Activated CD4-positive, alpha-beta memory T cell treated with anti-CD3 and anti-CD28 coated beads for 36 hours (primary cell): ENCODE data around the gene ZNF302. TPM values are rescaled to one million over a fixed set of nuclear protein-coding genes. Genes with fewer than 3 reads are reported as not detected.
"Not testable (repeated sequence)": the region's sequence is repeated elsewhere in the genome, so short reads cannot be mapped to it uniquely, and the experiment has no call there.

Source experiments
- CTCF ChIA-PET: fragments of 350-600 bp; sonication (Branson Sonifier 250); formaldehyde crosslinking; loops from one replicate; lab custom pipeline; 2021; ENCODE audit warnings: antibody characterized with exemption, inconsistent platforms; lab: Charles Lee
- POLR2A ChIA-PET: fragments of 350-600 bp; sonication (Branson Sonifier 250); formaldehyde crosslinking; loops from one replicate; lab custom pipeline; 2021; ENCODE audit warnings: antibody characterized with exemption; lab: Charles Lee
- DNase-seq: peaks from one replicate; pipeline ENCODE4 v3.0.0-alpha.2; 2020
- H3K27ac Mint-ChIP-seq: one replicate; pipeline ENCODE4 v1.8.0; 2021; ENCODE audit warnings: mixed read lengths
- H3K27me3 Mint-ChIP-seq: one replicate; pipeline ENCODE4 v1.8.0; 2021; ENCODE audit warnings: mixed read lengths
- H3K36me3 Mint-ChIP-seq: one replicate; pipeline ENCODE4 v1.8.0; 2021; ENCODE audit warnings: mixed read lengths
- H3K4me1 Mint-ChIP-seq: one replicate; pipeline ENCODE4 v1.8.0; 2021; ENCODE audit warnings: low read depth, mixed read lengths
- H3K4me3 Mint-ChIP-seq: one replicate; pipeline ENCODE4 v1.8.0; 2021; ENCODE audit warnings: mild to moderate bottlenecking, mixed read lengths
- H3K9me3 Mint-ChIP-seq: one replicate; pipeline ENCODE4 v1.8.0; 2021; ENCODE audit warnings: mixed read lengths
- intact Hi-C: fragments of 100-400 bp; cut with micrococcal nuclease; formaldehyde crosslinking; loops from one replicate; pipeline ENCODE4 v1.15.1; 2023
- total RNA-seq, 2 experiments: library from RNA; stranded (reverse); gene quantifications; one replicate each; pipeline ENCODE4 v1.2.3, GENCODE V29; 2021

Gene ZNF302
- total RNA-seq, 2 experiments from 2014 or later = 16.5 to 16.6 TPM

DNA sequence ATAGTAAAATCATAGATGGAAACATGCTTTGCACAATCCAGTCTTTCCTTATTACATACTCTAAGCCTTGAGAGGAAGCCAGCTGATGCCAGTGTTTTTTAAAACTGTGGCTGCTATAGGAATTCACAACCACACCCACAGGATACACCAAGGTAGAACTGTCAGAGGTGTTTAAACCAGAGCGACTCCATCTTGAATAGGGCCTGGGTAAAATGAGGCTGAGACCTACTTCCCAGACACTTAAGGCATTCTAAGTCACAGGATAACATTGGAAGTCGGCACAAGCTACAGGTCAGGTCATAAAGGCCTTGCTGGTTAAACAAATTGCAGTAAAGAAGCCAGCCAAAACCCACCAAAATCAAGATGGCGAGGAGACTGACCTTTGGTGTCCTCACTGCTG lies 2.2 kb upstream of the ZNF302 start:
- ChIA-PET CTCF (interaction anchor here (1.0 kb wide), 1 partner anchor 37 kb away, joined by 5 read pairs; no protein-coding TSS in a partner anchor), POLR2A (no interaction called here)
- no peak overlapping the region for H3K4me3 Mint-ChIP-seq
- H3K27me3 Mint-ChIP-seq = no peaks in the 10 kb centered on the region
- H3K9me3 Mint-ChIP-seq = peaks cover 12% of the 10 kb centered on the region
- intact Hi-C loops = loop anchor here (5.0 kb wide), 1 partner anchor 97 kb away; the partner anchor contains the start of gene ZNF599
- DNase-seq = no peak
- H3K27ac Mint-ChIP-seq = no peak overlapping the region
- peaks cover 22% of the 10 kb centered on the region for H3K4me1 Mint-ChIP-seq
- H3K36me3 Mint-ChIP-seq = peaks cover 36% of the 10 kb centered on the region

DNA sequence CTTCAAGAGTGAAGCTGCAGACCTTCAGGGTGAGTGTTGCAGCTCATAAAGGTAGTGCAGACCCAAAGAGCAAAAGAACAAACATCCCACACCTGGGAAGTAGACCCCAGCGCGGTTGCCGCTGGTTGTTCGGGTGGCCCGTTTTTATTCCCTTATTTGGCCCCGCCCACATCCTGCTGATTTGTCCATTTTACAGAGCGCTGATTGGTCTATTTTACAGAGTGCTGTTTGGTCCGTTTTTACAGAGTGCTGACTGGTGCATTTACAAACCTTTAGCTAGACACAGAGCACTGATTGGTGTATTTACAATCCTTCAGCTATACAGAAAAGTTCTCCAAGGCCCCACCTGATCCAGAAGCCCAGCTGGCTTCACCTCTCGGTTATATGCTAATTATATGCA lies 1.6 kb upstream of the ZNF302 start:
- intact Hi-C loops = loop anchor here (5.0 kb wide), 1 partner anchor 96 kb away; the partner anchor contains the start of gene ZNF599
- no peaks in the 10 kb centered on the region for H3K27me3 Mint-ChIP-seq
- H3K27ac Mint-ChIP-seq = no peak overlapping the region
- H3K36me3 Mint-ChIP-seq = peaks cover 43% of the 10 kb centered on the region
- peaks cover 19% of the 10 kb centered on the region for H3K9me3 Mint-ChIP-seq
- H3K4me3 Mint-ChIP-seq = no peak overlapping the region
- peaks cover 27% of the 10 kb centered on the region for H3K4me1 Mint-ChIP-seq
- no peak for DNase-seq
- ChIA-PET CTCF (interaction anchor here (1.0 kb wide), 1 partner anchor 36 kb away, joined by 5 read pairs; no protein-coding TSS in a partner anchor), POLR2A (interaction anchor here (2.6 kb wide), 1 partner anchor 58 kb away, joined by 13 read pairs; the partner anchor contains the start of gene ZNF181)

DNA sequence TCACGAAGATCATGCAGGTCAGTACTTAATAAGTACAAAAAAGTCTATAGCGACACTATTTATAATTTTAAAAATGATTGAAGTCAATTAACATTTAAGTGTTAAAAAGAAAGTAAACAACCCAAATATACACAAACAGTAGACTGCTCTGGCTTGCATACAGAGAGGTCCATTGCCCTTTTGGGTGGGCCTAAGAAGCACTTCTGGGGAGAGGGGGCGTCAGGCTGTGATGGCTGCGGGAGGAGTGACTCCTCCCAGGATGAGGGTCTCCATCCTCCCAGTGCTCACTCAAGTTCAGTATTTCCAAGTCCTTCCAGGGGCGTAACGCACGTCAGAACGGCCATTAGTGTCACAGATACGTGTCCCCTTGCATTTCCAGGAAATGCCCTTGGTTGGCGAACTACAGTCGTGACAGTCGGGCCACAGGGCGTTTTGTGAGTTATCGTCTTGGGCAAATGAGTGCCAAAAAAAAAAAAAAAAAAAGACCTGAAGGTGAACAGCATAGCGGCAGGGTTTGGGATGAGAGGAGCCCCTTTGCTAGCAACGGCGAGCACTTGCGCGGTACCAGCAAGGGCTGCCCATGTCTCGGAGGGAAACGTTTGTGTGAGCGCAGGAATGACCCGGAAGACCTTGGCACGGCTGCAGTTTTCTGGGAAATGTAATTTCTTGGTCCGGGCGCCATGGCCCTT lies 637 bp upstream of the ZNF302 start, which contains the start of gene SCGB2B2:
Gene SCGB2B2, minus strand, starts transcription at position 463 of the 689 bp plus-strand sequence. CDS start 82,596 bp downstream, outside the sequence.
- POLR2A ChIA-PET = interaction anchor here (1.5 to 2.6 kb wide), 3 partner anchors 10 to 57 kb away, joined by 4 to 13 read pairs (median 8); partner anchors contain the start of gene ZNF181
- Mint-ChIP-seq H3K4me1 (peaks cover 27% of the 10 kb centered on the region), H3K27me3 (no peaks in the 10 kb centered on the region), H3K9me3 (peaks cover 26% of the 10 kb centered on the region), H3K4me3 (peak within 1 kb of the TSS; percentile 84), H3K27ac (peak within 1 kb of the TSS; percentile 96), H3K36me3 (peaks cover 51% of the 10 kb centered on the region)
- intact Hi-C loops = loop anchor here (1.0 to 5.0 kb wide), 2 partner anchors 56 to 95 kb away; partner anchors contain the start of gene ZNF599
- DNase-seq = no peak
- CTCF ChIA-PET = no interaction called here

DNA sequence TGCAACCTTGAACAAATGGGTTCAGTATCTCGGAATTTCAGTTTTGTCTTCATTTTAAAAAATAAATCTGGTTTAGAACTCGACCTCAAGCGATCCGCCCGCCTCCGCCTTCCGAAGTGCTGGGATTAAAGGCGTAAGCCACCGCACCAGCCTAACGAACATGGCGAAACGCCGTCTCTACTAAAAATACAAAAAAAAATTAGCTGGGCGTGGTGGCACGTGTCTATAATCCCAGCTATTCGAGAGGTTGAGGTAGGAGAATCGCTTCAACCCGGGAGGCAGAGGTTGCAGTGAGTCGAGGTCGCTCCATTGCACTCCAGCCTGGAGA lies 571 bp downstream of the ZNF302 start:
- H3K4me1 Mint-ChIP-seq = peaks cover 27% of the 10 kb centered on the region
- peaks cover 35% of the 10 kb centered on the region for H3K9me3 Mint-ChIP-seq
- H3K4me3 Mint-ChIP-seq = peak overlapping the region; percentile 84
- ChIA-PET POLR2A (interaction anchor here (0.6 to 2.6 kb wide), 7 partner anchors 9 to 1851 kb away, joined by 3 to 13 read pairs (median 4); partner anchors contain the start of genes ZNF181 and ZNF30), CTCF (no interaction called here)
- peak overlapping the region; percentile 96 for H3K27ac Mint-ChIP-seq
- DNase-seq = no peak
- intact Hi-C loops = loop anchor here (5.0 kb wide), 1 partner anchor 94 kb away; the partner anchor contains the start of gene ZNF599
- H3K27me3 Mint-ChIP-seq = no peaks in the 10 kb centered on the region
- peaks cover 60% of the 10 kb centered on the region for H3K36me3 Mint-ChIP-seq

DNA sequence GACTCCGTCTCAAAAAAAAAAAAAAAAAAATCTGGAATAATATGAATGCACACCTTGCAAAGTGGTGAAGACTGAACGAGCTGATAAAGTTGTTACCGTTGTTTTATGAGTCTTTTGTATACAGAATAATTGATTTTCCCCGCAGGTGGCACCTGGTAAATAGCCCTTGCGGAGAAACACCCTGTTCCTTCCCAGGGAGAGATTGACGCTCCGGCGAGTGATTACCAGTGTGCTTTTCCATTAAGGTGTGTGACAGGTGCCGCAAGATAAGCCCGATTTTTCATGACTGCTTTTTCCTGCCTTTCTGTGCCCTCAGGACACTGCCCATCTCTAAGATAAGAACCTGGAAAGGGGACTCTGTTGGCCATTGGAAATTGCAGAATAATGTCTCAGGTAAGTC lies 943 bp downstream of the ZNF302 start:
- no peak for DNase-seq
- peak overlapping the region; percentile 96 for H3K27ac Mint-ChIP-seq
- intact Hi-C loops = loop anchor here (5.0 kb wide), 1 partner anchor 94 kb away; the partner anchor contains the start of gene ZNF599
- ChIA-PET CTCF (interaction anchor here (1.6 kb wide), 1 partner anchor 16 kb away, joined by 3 read pairs; no protein-coding TSS in a partner anchor), POLR2A (interaction anchor here (0.6 to 2.6 kb wide), 6 partner anchors 9 to 1850 kb away, joined by 3 to 13 read pairs (median 4); partner anchors contain the start of genes ZNF181 and ZNF30)
- H3K4me3 Mint-ChIP-seq = peak overlapping the region; percentile 84
- H3K27me3 Mint-ChIP-seq = no peaks in the 10 kb centered on the region
- H3K9me3 Mint-ChIP-seq = peaks cover 37% of the 10 kb centered on the region
- H3K36me3 Mint-ChIP-seq = peaks cover 64% of the 10 kb centered on the region
- H3K4me1 Mint-ChIP-seq = peaks cover 27% of the 10 kb centered on the region

DNA sequence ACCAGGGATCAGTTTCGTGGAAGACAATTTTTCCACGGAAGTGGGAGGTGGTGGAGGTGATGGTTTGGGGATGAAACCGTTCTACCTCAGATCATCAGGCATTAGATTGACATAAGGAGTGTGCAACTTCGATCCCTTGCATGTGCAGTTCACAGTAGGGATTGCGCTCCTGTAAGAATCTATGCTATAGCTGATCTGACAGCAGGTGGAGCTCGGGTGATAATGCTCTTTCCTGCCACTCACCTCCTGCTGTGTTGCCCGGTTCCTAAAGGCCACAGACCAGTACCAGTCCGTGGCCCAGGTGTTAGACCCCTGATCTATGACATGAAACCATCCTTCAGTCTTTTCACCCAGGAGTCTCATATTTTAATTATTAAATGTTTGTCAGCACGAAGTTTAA lies 4.0 kb downstream of the ZNF302 start:
- POLR2A ChIA-PET = no interaction called here
- Mint-ChIP-seq H3K27ac (no peak overlapping the region), H3K36me3 (peaks cover 85% of the 10 kb centered on the region), H3K4me3 (no peak overlapping the region), H3K27me3 (no peaks in the 10 kb centered on the region), H3K9me3 (peaks cover 67% of the 10 kb centered on the region), H3K4me1 (peaks cover 24% of the 10 kb centered on the region)
- DNase-seq = no peak
- CTCF ChIA-PET = no interaction called here
- intact Hi-C loops = no loop called here

DNA sequence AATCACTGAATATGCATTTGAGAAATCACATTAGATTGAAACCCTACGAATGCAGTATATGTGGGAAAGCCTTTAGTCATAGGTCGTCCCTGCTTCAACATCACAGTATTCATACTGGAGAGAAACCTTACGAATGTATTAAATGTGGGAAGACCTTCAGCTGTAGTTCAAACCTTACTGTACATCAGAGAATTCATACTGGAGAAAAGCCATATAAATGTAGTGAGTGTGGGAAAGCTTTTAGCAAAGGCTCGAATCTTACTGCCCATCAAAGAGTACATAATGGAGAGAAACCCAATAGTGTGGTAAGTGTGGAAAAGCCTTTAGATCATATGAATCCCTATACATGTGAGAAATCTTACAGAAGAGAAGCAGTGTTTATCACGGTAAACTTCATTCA lies 7.8 kb downstream of the ZNF302 start:
- H3K27me3 Mint-ChIP-seq, H3K4me1 Mint-ChIP-seq, DNase-seq, H3K4me3 Mint-ChIP-seq, intact Hi-C loops, POLR2A ChIA-PET, H3K27ac Mint-ChIP-seq: not testable (repeated sequence)
- H3K36me3 Mint-ChIP-seq = peaks cover 58% of the 10 kb centered on the region
- H3K9me3 Mint-ChIP-seq = peaks cover 84% of the 10 kb centered on the region
- CTCF ChIA-PET = interaction anchor here (0.8 kb wide), 1 partner anchor 45 kb away, joined by 4 read pairs; no protein-coding TSS in a partner anchor

DNA sequence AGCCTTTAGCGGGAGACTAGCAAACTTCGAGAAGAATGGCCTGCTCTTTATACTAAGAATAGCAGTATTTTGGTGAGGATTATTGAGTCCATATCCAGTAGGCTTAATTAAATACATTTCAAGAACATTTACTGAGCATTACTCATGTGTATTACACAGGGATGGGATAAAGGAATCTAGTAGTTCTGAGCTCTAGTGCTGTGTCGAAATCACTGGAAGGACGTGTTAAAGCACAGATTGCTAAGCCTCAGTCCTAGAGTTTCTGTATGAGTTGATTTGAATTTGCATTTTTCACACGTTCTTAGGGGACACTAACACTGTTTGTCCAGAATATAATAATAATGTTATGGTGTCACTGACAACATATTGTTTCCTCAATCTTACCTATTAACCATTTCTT lies 9.0 kb downstream of the ZNF302 start:
- ChIA-PET POLR2A (interaction anchor here (1.8 kb wide), 1 partner anchor 9 kb away, joined by 8 read pairs; the partner anchor contains the start of genes SCGB2B2 and ZNF302), CTCF (no interaction called here)
- Mint-ChIP-seq H3K4me3 (no peak overlapping the region), H3K9me3 (peaks cover 77% of the 10 kb centered on the region), H3K27ac (no peak overlapping the region), H3K36me3 (peaks cover 47% of the 10 kb centered on the region), H3K27me3 (peaks cover 2% of the 10 kb centered on the region), H3K4me1 (no peaks in the 10 kb centered on the region)
- no peak for DNase-seq
- intact Hi-C loops = no loop called here

DNA sequence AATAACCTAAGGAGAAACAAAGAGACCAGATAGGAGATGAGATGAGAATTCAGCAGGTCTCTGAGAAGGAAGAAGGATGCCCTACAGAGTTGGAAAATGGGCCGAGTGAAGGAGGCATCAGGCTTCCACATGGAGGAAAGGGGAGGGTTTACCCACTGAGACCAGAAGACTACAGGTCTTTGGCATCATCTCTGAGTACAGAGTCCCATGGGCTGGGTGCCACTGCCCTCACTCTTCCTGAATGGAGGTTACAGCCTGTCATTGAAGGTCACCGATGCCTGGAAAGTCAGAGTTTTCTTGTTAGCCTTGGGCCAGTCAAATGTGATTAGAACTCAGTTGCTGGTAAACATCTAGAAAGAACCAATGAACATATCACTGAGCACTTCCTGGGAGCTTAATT lies 9.9 kb downstream of the ZNF302 start:
- no peak for DNase-seq
- H3K27me3 Mint-ChIP-seq = peaks cover 6% of the 10 kb centered on the region
- intact Hi-C loops = no loop called here
- H3K36me3 Mint-ChIP-seq = peaks cover 39% of the 10 kb centered on the region
- POLR2A ChIA-PET = interaction anchor here (1.8 kb wide), 1 partner anchor 10 kb away, joined by 8 read pairs; the partner anchor contains the start of genes SCGB2B2 and ZNF302
- H3K4me3 Mint-ChIP-seq = no peak overlapping the region
- H3K4me1 Mint-ChIP-seq = no peaks in the 10 kb centered on the region
- peaks cover 72% of the 10 kb centered on the region for H3K9me3 Mint-ChIP-seq
- no peak overlapping the region for H3K27ac Mint-ChIP-seq
- CTCF ChIA-PET = no interaction called here

DNA sequence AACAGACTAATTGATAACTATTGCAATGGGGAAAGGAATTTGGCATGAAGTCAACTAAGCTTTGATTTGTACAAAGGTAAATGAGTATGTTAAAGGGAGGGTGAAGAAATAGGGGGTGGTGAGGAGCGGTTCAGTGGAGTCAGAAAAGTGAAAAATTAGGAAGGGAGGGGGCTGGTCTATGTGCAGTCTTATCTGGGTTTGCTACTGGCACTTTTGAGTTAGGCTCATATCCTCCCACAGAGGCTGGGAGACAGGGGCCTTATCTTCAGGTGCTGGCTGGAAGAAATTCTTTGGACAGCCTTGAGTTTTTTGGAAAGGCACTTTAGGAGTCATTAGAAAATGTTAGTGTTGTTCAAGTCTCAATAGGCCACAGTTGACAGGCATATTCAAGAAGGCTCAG lies 11.1 kb downstream of the ZNF302 start:
- Mint-ChIP-seq H3K9me3 (peaks cover 62% of the 10 kb centered on the region), H3K27ac (no peak overlapping the region), H3K36me3 (peaks cover 26% of the 10 kb centered on the region), H3K4me1 (no peaks in the 10 kb centered on the region), H3K27me3 (peaks cover 12% of the 10 kb centered on the region), H3K4me3 (no peak overlapping the region)
- intact Hi-C loops = no loop called here
- CTCF ChIA-PET = no interaction called here
- POLR2A ChIA-PET = no interaction called here
- no peak for DNase-seq

DNA sequence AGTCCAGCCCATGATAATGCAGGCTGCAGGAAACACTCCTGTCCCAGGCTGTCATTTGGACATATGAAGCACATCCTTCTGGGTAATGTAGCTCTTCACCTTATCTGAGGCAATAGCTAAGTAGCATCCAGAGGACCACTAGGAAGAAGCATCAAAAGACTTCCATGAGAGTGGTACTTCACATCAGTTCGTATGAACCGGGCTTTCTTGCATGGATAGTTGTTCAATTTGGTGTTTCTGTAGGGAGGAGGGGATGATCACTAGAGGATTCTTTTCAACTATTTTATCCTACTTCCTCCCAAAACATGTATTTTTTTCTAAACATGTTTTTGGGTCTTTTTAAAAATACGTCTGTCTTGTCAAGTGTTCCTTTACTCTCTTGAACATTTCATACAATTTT lies 12.9 kb downstream of the ZNF302 start:
- POLR2A ChIA-PET = no interaction called here
- H3K36me3 Mint-ChIP-seq = peaks cover 11% of the 10 kb centered on the region
- CTCF ChIA-PET = no interaction called here

DNA sequence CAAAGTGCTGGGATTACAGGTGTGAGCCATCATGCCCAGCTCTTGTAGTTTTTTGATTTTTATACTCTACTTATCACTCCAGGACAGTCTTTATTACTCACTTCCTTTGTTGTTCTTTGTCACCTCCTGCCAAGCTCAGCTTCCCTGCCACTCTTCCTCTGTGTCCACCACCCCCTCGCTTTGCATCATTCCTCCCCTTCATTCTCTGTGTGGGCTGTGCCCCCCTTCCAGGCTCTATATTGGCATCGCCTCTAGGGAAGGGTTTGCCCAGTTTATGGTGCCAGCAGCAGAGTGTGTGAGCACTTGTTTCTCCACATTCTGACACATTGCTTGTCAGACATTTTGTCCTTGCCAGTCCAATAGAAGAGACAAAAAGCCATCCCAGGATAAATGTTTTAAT lies 15.1 kb downstream of the ZNF302 start:
- H3K27me3 Mint-ChIP-seq = peaks cover 18% of the 10 kb centered on the region
- no peaks in the 10 kb centered on the region for H3K4me1 Mint-ChIP-seq
- H3K36me3 Mint-ChIP-seq = peaks cover 5% of the 10 kb centered on the region
- POLR2A ChIA-PET = no interaction called here
- DNase-seq = no peak
- CTCF ChIA-PET = no interaction called here
- no peak overlapping the region for H3K4me3 Mint-ChIP-seq
- H3K9me3 Mint-ChIP-seq = peaks cover 22% of the 10 kb centered on the region
- intact Hi-C loops = no loop called here
- no peak overlapping the region for H3K27ac Mint-ChIP-seq

More for the DNA sequence above, 12.9 kb downstream of the ZNF302 start:
- Mint-ChIP-seq H3K4me3 (no peak overlapping the region), H3K4me1 (no peaks in the 10 kb centered on the region), H3K27me3 (peaks cover 18% of the 10 kb centered on the region), H3K27ac (no peak overlapping the region), H3K9me3 (peaks cover 44% of the 10 kb centered on the region)
- no peak for DNase-seq
- intact Hi-C loops = no loop called here
